SK-N-MC (cell line): ENCODE data around the gene C18orf54.

Experiments used
- EZH2 ChIP-seq: fragments of 200-600 bp; sonication (generic); IDR thresholded peaks from one replicate; pipeline ENCODE4 v1.6.1; 2017; ENCODE audit warnings: antibody characterized with exemption
- FOXP2 ChIP-seq: optimal IDR thresholded peaks from 2 replicates; pipeline ENCODE3; 2011; ENCODE audit warnings: mild to moderate bottlenecking, moderate library complexity; ENCODE audit not compliant: insufficient read depth; ENCODE audit errors: extremely low read length, control extremely low read depth
- POLR2AphosphoS5 ChIP-seq: IDR thresholded peaks from 2 replicates; pipeline ENCODE4 v1.6.1; 2012; ENCODE audit warnings: mild to moderate bottlenecking, low read depth, low read length, borderline replicate concordance

DNA sequence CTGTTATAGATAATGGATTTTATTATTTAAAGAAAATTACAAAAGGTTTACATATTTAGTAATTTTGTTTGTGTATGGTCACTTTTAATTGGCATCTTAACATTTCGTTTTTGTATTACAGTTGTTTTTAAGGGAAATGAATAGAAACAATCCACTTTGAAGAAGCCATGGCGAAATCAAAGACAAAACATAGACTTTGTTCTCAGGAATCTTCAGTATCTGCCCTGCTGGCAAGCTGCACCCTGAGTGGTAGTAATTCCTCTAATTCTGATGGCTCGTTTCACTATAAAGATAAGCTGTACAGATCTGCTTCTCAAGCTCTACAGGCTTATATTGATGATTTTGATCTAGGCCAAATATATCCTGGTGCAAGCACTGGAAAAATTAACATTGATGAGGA is 2.7 kb downstream of the C18orf54 start:
- no peak for TF ChIP-seq POLR2AphosphoS5
- TF ChIP-seq EZH2: no peak
- TF ChIP-seq FOXP2: no peak
